Neural cell (in vitro differentiated cells): ENCODE measurements around the gene SREBF1.

Experiments used
- CTCF ChIP-seq: fragments of 450-650 bp; IDR thresholded peaks from 2 replicates; pipeline ENCODE4 v1.5.1; 2014; ENCODE audit warnings: antibody characterized with exemption, mild to moderate bottlenecking, moderate library complexity; ENCODE audit not compliant: poor library complexity, severe bottlenecking
- EP300 ChIP-seq: fragments of 450-650 bp; conservative IDR thresholded peaks from 2 replicates; pipeline ENCODE4 v1.6.1; 2014; ENCODE audit warnings: antibody characterized with exemption, mild to moderate bottlenecking, moderate library complexity; ENCODE audit not compliant: poor library complexity, severe bottlenecking
- EZH2 ChIP-seq: fragments of 200-600, 300-800 bp; shearing (Covaris generic), sonication (generic); IDR thresholded peaks from 2 replicates; pipeline ENCODE4 v1.6.1; 2014; ENCODE audit warnings: antibody characterized with exemption, low read length, borderline replicate concordance, mild to moderate bottlenecking; ENCODE audit not compliant: insufficient read depth, poor library complexity, severe bottlenecking
- MXI1 ChIP-seq: fragments of 450-650 bp; conservative IDR thresholded peaks from 2 replicates; pipeline ENCODE4 v1.6.1; 2014; ENCODE audit warnings: antibody characterized with exemption, mild to moderate bottlenecking; ENCODE audit not compliant: poor library complexity, severe bottlenecking
- POLR2AphosphoS5 ChIP-seq: IDR thresholded peaks from 2 replicates; pipeline ENCODE4 v1.6.1; 2012
- RAD21 ChIP-seq: fragments of 450-650 bp; conservative IDR thresholded peaks from 2 replicates; pipeline ENCODE4 v1.6.1; 2014; ENCODE audit warnings: antibody characterized with exemption, mild to moderate bottlenecking, moderate library complexity
- SMC3 ChIP-seq: fragments of 450-650 bp; conservative IDR thresholded peaks from 2 replicates; pipeline ENCODE4 v1.6.1; 2014; ENCODE audit warnings: antibody characterized with exemption, mild to moderate bottlenecking, moderate library complexity; ENCODE audit not compliant: poor library complexity
- TF ChIP-seq, protein P1 (sequence below): IDR thresholded peaks from 2 replicates; pipeline ENCODE4 v1.6.1; 2012; ENCODE audit warnings: borderline replicate concordance

- TF ChIP-seq CTCF = no peak
- TF ChIP-seq POLR2AphosphoS5 = no peak
- TF ChIP-seq EP300 = no peak
- TF ChIP-seq SMC3 = no peak
- TF ChIP-seq MXI1 = no peak
- no peak for TF ChIP-seq EZH2
- no peak for TF ChIP-seq RAD21
- TF ChIP-seq, protein P1, sequence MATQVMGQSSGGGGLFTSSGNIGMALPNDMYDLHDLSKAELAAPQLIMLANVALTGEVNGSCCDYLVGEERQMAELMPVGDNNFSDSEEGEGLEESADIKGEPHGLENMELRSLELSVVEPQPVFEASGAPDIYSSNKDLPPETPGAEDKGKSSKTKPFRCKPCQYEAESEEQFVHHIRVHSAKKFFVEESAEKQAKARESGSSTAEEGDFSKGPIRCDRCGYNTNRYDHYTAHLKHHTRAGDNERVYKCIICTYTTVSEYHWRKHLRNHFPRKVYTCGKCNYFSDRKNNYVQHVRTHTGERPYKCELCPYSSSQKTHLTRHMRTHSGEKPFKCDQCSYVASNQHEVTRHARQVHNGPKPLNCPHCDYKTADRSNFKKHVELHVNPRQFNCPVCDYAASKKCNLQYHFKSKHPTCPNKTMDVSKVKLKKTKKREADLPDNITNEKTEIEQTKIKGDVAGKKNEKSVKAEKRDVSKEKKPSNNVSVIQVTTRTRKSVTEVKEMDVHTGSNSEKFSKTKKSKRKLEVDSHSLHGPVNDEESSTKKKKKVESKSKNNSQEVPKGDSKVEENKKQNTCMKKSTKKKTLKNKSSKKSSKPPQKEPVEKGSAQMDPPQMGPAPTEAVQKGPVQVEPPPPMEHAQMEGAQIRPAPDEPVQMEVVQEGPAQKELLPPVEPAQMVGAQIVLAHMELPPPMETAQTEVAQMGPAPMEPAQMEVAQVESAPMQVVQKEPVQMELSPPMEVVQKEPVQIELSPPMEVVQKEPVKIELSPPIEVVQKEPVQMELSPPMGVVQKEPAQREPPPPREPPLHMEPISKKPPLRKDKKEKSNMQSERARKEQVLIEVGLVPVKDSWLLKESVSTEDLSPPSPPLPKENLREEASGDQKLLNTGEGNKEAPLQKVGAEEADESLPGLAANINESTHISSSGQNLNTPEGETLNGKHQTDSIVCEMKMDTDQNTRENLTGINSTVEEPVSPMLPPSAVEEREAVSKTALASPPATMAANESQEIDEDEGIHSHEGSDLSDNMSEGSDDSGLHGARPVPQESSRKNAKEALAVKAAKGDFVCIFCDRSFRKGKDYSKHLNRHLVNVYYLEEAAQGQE = no peak
These were observed 25.9 kb downstream of the SREBF1 start for GRCh38 chr17:17810895-17811248.
